ENCODE measurements around the gene CLDN15.

The CLDN15 gene

GRCh38 chr7:101243646-101244374, 6.2 kb upstream of the CLDN15 start:
- DNase-seq: no peak

- peak; percentile 50 for DNase-seq
These were observed 4.1 kb upstream of the CLDN15 start for GRCh38 chr7:101241443-101242349.

GRCh38 chr7:101241015-101241363, 3.4 kb upstream of the CLDN15 start:
- DNase-seq: no peak

GRCh38 chr7:101240226-101241014, 2.8 kb upstream of the CLDN15 start:
- no peak for DNase-seq

- DNase-seq: no peak
These were observed 2.3 kb upstream of the CLDN15 start for GRCh38 chr7:101239951-101240220.

GRCh38 chr7:101239191-101239950, 1.8 kb upstream of the CLDN15 start:
- no peak for DNase-seq

GRCh38 chr7:101238226-101239182, 902 bp upstream of the CLDN15 start:
- no peak for DNase-seq

- DNase-seq: no peak
These were observed 1.2 kb downstream of the CLDN15 start for GRCh38 chr7:101236292-101236835.

- DNase-seq: no peak
These were observed 2.1 kb downstream of the CLDN15 start for GRCh38 chr7:101235522-101235921.

GRCh38 chr7:101235050-101235449, 2.6 kb downstream of the CLDN15 start:
- no peak for DNase-seq

GRCh38 chr7:101234636-101235035, 3.0 kb downstream of the CLDN15 start:
- DNase-seq: no peak

GRCh38 chr7:101233907-101234547, 3.6 kb downstream of the CLDN15 start:
- no peak for DNase-seq

GRCh38 chr7:101232141-101232850, 5.3 kb downstream of the CLDN15 start:
- no peak for DNase-seq

GRCh38 chr7:101231644-101232043, 6.0 kb downstream of the CLDN15 start:
- DNase-seq: no peak

- no peak for DNase-seq
These were observed 10.9 kb downstream of the CLDN15 start for GRCh38 chr7:101226721-101227120.

GRCh38 chr7:101225650-101226049, 12.0 kb downstream of the CLDN15 start:
- no peak for DNase-seq

- no peak for DNase-seq
These were observed 14.1 kb downstream of the CLDN15 start for GRCh38 chr7:101223528-101223927.

GRCh38 chr7:101222275-101222830, 15.2 kb downstream of the CLDN15 start:
- no peak for DNase-seq

- DNase-seq: no peak
These were observed 17.3 kb downstream of the CLDN15 start for GRCh38 chr7:101220295-101220694.
